GM20431 (cell line): ENCODE data around the gene ALX1.

Experiments used
- in situ Hi-C: fragments of 300-500 bp; cut with MseI, MboI; formaldehyde crosslinking; loops from one replicate; pipeline ENCODE4 v1.15.0; 2020; ENCODE audit warnings: low sequenced_read_pairs; ENCODE audit not compliant: unreplicated experiment

ALX1 gene

DNA sequence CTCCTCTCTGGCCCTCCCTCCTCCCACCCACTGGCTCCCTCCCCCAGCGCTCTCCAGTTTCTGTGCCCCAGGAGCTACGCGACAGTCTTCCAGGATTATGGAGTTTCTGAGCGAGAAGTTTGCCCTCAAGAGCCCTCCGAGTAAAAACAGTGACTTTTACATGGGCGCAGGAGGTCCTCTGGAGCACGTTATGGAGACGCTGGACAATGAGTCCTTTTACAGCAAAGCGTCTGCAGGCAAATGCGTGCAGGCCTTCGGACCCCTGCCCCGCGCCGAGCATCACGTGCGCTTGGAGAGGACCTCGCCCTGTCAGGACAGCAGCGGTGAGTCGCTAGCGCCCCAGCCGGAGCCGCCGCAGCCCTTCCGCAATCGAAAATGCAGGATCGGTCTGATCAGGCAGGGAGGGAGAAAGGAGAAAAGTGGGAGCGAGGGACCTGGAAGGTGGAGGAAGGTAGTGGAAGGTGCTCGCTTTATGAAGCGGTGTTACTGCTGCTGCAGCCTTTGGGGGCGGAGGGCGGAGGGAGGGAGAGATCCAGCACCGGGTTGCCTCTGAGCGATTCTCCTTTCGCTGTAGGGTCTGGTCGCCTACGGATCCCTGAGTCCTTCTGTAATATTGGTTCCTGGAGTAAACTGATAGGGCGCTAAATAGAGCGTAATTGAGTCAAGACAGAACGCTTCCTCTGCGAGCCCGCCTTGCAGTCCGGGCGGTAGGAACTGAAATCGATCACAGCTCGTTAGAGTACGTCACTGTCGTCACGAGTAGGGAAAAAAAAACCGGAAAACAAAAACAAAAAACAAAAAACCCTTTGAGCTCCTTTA, at the start of gene ALX1:
TSS of gene ALX1 (plus strand) at position 56 of the 819 bp plus-strand sequence. CDS start at position 98, 42 bp downstream.
- in situ Hi-C loops, result no loop called here

DNA sequence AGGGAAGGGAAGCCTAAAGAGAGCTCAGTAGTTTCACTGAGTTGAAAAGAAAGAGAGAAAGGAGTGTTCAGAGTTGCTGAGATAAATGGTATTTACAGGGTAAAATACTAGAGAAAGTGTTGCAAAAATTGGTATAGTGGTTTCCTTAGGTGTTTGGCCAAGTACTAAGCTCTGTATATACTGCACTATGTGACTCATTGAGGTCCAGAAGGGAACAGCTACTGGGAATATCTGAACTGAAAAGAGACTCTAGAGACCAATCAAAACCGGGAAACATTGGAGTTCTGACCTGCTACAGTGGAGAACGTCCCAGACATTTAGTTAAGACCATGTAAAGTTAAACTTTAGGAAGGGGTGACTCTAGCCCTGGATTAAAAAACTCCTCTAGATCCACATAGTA, 42.7 kb upstream of the ALX1 start:
- in situ Hi-C loops, result no loop called here

DNA sequence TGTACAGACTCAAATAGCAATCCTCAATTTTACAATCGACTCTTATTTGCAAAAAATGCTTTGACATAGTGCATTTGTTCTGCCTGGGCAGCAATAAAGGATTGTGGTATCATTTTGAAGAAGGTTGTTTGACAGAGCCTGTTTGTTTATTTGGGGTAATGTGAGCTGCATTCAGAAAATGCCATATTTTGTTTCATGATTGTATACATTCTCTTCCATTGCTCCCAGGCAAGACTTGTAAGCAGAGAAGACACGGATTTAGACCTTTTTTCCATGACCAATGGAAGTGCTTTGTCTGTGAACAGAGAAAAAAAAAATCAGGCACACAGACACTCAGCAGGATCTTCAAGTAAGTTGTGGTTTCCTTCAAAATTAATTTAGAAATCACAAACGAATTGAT, 35.5 kb upstream of the ALX1 start:
- in situ Hi-C loops, result no loop called here

DNA sequence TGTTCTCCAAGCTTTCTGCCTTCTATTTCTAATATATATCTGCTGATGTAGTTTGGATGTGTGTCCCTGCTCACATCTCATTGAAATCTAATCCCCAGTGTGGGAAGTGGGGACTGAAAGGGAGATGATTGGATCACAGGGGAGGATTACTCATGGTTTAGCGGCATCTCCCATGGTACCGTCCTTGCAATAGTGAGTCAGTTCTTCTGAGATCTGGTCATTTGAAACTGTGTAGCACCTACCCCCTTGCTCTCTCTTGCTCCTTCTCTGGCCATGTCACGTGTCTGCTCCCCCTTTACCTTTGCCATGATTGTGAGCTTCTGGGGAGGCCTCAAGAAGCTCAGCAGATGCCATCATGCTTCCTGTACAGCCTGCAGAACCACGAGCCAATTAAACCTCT, 26.2 kb upstream of the ALX1 start:
- in situ Hi-C loops, result no loop called here

DNA sequence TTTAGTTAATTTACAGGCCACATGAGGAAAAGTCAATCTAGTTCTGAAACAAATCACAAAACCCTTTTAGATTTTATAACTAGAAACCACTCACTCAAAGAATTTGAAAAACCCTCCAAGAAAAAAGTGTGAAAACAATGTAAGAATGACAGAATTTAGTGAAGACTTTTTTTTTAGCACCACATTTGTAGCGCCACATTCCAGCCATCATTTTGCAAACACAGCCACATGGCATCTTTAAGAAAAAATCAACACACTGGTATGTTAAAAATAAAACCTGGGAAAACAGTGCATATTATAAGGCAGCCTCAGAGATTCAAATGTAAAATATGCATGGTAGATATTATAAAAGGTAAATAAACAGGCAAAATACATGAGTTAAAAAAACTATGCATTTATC, 22.3 kb upstream of the ALX1 start:
- in situ Hi-C loops, result no loop called here

DNA sequence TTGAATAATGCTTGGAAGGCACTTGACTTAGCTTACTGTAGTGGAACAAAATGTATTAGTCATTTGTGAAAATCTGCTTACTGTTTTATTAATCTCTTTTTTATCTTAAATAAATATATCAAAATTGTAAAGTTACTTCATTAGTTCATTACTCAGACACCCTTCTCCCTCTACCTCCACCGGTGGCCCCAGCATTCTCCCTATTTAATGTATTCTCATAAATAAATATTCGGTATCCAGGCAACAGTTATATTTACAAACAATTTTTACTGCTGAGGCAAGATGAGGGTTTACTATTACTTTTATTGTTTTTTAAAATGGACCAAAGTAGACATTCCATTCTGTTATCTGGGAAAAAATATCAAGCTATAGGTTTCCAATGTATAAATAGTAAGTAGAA, 19.6 kb upstream of the ALX1 start:
- in situ Hi-C loops, result no loop called here

DNA sequence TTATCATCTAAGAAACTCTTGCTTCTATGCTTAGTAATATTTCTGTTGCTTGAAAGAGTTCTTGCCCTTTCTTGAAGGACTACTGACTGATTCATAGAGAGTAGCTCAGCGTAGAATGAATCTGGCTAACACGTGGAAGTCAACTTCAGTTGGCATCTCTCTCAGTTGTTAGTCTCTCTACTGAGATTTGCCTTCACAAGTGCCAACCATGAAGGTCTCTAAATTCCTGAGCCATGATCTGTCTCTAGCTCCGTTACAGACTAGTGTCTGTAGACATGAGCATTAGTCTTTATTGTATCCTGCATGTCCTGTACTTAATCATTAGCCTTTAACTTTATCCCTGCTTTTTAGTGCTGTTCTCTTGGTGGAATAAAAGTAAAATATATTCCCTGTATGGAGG, 19.1 kb upstream of the ALX1 start:
- in situ Hi-C loops, result no loop called here

DNA sequence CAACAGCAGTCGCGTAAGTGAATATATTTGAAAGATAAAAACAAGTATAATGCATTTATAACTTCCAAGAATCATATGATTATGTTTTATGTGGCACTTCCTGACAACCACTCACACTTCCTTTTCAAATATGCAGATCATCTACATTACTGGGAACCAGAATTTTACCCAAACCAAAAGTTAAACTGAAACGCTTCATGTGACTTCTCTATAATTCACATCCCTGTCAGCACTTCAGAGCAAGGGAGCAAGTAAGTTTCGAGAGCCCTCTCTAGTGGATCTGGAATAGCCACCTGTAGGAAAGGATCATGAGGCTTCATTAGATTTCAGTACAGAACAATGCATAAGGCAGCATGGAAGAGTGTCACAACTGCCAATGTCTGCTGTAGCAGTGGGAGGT, 13.7 kb upstream of the ALX1 start:
- in situ Hi-C loops, result no loop called here

DNA sequence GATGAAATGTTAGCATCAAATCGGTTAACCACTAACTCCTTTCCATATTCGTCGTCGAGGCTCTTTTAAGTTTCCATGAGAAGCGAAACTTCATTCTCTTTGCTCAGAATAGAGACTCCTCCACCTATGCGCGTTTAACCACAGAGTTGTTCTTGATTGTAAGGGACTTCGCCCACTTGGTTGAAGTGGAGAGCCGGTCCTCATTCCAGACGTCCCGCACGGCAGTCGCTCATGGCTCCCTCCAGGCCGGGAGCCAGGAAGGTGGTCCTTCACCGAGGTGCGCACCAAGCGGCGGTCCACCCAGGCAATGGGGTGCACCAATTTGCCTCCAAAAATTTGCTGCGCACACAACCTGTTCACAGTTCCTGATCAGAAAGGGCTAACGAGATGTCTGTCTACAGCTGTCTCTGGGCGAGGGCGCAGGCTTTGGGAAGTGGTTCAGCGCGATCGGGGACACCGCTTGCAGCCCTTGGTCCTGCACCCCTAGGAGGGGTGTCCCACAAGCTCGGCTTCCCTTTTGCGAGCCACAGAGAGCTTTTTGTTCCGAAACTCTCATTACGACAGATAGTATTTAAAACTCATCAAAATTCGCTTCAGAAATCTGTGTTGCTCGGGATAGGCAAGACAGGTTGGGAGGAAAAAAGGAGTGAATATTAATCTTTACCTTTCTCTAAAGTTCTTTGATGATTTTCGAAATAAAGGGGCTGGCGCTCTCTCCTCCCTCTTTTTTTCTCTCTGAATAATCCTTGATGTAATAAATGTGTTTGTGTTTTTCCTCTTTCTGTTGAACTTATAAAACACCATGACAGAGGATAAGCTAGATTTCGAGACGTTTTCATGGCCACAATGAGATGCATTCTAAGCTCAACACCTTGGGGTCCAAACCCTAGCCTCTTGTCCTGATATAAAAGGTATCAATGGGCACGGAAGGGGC, 6.4 kb upstream of the ALX1 start:
- in situ Hi-C loops, result no loop called here

DNA sequence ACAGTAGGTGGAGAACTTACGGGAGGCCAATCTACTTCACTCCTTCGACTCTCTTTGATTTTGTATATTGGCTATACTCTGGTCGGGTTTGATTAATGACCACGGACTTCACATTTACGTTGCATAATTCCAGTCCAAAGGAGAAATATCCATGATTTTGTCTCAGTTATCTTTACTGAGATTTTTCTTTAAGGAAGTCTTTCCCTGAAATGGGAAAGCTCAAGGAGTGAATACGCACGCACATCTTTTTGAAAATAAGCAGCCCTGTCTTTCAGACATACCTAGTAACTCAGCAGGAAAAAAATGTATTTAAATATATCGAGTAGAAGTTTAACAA, 5.7 kb upstream of the ALX1 start:
- in situ Hi-C loops, result no loop called here

DNA sequence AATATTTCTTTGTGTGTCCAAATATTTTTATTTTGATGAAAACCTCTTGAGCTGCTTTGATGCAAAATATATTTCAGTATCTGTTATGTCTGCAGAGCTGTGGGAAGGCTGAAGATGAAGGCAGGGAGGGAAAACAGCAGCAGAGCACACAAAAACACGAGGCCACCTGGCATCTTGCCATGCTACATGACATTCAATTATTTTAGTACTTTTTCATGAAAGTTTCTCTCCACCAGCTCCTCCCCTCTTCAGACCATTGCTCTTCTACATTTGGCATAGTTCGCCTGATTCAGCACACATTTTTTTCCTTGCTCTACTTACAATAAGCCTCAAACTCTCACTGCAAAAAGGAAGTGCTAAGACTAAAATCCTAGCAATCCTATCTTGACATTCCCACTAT, 4.6 kb upstream of the ALX1 start:
- in situ Hi-C loops, result no loop called here

DNA sequence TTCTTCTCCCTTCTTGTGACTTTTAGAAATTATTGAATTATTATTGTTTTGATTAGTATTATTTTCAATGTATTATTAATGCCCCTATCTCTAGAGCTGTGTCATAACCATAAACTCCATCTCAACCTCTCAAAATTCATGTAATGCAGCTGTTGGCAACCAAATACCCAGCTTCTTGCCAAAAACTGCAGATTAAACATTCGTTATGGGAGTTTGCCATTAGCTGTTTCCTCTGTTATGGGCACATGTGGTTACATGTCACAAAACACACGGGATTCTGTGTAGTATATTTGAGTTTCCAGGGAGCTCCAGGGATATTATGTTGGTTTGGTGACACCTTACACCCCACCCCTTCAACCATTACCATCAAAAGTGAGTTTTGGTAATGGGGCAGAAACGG, 2.8 kb upstream of the ALX1 start:
- in situ Hi-C loops, result no loop called here

DNA sequence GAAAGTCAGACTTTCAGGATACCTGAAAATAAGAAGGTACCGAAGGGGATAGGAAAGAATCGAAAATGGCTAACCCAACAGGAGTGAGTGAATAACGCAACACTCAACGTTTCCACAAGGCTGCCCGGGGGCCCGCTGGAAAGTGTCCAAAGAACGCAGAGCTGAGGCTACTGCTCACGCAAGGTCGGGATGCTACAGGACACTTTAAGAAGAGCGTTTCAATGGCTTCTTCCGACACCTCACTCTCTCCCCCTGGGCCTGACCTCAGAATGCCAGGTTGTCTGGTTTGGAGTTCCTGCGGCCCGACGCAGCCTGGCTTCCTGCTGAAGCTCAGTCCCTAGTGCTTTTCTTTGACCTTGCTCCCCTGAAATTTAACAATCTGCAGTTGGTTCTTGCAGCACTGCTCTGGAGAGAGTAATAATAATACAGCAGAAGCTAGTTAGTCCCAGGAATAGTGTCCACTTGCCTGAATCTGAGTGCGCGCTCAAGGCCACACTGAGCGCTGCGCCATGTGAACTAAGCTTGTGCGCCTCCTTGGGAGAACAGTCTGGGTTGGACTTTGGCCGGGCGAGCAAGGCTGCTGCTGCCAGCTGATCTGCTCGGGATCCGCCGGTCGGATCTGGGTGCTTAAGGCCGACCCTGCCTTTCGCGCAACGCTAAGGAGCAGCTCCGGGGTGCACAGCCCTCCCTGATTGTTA, 2.0 kb upstream of the ALX1 start:
- in situ Hi-C loops, result no loop called here

DNA sequence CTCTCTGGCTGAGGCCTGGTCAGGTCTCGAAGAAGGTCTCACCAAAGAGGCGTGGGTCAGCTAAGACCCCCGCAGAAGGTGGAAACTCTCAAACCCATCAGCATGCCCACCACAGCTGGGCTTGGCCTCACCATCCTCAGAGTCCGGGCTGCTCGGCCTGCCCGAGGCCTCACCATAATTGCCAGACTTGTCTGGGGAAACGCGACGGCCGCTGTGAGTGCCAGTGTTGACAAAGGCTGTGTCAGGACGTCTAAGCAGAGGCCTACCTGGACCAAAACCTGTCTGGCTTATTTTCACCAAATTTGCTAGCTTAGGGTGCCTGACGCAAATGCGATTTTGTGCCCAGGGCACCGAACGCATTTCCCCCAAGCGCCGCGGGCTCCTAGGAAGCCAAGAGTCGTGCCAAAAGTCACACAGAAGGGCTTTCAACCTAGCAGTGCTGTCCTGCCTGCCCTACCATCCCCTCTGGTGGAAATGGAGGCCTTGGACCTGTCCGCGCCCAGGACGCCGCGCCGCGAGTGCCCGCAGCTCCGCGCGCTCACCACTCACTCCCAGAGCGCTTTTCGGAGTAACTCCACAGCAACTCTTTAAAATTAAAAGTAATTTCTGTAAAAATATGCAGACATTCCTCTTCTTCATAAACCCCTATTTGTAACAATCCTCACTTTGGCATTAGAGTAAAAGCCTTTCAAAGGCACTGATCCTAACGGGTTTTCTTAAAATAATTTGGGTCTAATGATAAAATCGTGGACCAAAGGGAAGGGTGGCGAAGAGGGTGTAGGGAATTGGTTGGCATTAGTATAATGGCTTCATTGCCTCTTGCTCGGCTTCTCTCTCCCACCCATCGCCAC, 1.2 kb upstream of the ALX1 start:
- in situ Hi-C loops, result no loop called here

DNA sequence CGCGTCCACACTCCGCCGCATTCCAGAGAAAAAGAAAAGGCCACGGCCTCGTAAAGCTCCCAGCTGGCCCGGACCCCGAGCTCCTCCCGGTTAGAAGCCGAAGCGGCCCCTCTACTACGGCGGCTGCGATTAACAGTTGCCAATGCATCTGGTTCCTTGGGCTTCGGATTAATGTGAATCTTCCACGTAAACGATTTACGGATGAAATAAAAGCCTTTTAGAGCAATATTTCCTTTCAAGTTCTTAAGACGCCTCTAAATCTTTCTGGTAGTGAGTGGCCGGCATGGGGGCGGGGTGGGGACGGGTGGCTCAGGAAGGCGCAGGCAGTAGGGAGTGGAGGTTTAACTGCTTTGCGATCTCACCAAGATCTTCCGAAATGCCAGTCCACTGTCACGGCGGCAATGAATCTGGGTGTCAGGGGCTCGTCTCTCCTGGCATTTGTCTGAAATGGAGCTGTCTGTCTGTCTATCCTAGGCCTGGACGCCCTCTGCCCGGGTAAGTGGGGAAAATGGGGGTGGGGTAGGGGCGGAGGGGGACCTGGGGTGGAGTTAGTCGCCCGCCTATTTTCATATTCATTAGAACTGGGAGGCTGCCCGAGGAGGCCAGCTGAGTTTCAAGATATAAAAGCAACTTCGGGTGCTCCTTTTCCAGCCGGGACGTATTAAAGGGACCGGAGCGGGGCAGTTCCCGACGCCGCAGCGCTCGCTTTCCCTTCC, 413 bp upstream of the ALX1 start:
- in situ Hi-C loops, result no loop called here

DNA sequence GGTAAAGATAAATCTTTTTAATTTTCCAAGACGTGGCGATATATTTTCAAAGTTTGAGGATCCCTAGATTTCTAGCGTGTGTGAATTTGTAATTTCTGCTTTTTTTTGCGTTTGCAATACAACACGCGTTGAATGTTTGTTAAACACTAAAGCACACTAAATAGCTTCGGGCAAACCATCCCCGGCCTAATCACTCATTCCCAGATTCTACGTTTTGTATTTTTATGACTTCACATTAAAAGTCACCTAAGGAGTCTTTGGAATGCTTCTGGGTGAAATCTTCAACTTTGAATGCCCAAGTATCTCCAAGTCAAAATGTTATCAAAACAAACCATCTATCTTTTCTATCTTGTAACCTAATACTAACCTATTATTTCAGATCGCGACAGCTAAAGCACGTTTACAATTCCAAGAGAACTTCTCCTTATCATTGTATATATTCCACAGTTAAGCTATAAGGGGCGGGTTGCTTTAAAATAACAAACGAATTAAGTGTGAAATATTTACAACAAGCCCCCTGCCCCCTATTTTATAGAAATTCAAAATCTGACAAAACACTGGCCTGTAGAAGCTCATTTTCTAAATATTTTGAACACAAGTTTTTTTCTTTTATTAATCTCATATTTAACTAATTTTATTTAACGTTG, 1.1 kb downstream of the ALX1 start:
- in situ Hi-C loops, result no loop called here

DNA sequence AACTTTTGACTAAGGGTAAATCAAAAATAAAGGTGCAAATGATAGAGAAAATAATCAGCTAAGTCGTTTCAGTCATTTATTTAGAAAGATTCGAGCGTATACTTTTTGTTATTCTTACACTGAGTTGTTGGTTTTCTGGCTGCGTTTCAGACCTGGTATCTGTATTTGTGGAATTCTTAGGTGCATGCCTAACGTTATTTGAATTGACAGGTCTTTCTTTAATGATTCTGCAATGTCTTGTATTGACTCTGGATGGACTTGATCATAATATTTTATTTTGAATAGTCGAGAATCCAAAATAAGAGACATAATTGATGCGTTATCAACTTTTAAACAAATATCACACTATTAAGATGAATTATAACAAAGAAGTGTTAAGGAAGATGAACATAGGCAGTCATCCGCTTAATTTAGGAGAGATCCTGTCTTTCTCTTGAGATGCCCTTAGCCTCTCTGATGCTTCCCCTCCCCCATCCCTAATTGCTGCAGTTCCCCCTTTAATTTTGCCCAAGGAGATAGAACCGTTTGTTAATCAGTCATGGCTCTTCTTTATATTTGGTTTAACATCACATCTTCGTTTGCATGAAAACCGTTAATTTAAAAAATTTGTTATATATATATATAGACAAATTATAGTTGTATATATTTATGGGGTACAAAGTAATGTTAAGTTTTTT, 1.8 kb downstream of the ALX1 start:
- in situ Hi-C loops, result no loop called here

DNA sequence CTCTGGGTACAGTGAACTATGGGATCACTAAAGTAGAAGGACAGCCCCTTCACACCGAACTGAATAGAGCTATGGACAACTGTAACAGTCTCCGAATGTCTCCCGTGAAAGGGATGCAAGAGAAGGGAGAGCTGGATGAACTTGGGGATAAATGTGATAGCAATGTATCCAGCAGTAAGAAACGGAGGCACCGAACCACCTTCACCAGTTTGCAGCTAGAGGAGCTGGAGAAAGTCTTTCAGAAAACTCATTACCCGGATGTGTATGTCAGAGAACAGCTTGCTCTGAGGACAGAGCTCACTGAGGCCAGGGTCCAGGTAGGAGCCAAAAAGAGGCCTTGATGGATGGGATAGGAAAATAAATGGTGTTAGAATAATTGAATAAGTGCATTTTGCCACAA, 3.5 kb downstream of the ALX1 start:
- in situ Hi-C loops, result no loop called here
